Sigmoid colon (tissue), 7 donors: ENCODE data around the gene XRCC5. TPM values are rescaled to one million over a fixed set of nuclear protein-coding genes. Genes with fewer than 3 reads are reported as not detected.

Experiments used
- DNase-seq: peaks from one replicate; pipeline ENCODE4 v3.0.0-alpha.2; 2019
- H3K27ac ChIP-seq, 4 donors: fragments of 200-600 bp; sonication (generic); one replicate each; pipeline ENCODE4 v1.5.1; 2016 to 2019; ENCODE audit warnings: mild to moderate bottlenecking in 1 of 4
- H3K27me3 ChIP-seq, 3 donors: fragments of 200-600 bp; sonication (generic); one replicate each; pipeline ENCODE4 v1.5.1; 2019; ENCODE audit warnings: mild to moderate bottlenecking in 1 of 3
- H3K36me3 ChIP-seq, 4 donors: fragments of 200-600 bp; sonication (generic); one replicate each; pipeline ENCODE4 v1.5.1; 2016 to 2019
- H3K4me1 ChIP-seq, 4 donors: fragments of 200-600 bp; sonication (generic); one replicate each; pipeline ENCODE4 v1.5.1; 2017 to 2019
- H3K4me3 ChIP-seq, 4 donors: fragments of 200-600 bp; sonication (generic); one replicate each; pipeline ENCODE4 v1.5.1; 2017 to 2019; ENCODE audit warnings: mild to moderate bottlenecking in 2 of 4, moderate library complexity in 1 of 4
- H3K9me3 ChIP-seq, 4 donors: fragments of 200-600 bp in 3 of 4; sonication (generic) in 3 of 4; one replicate each; pipeline versions ENCODE4 v1.5.1 to v1.6.1; 2013 to 2019
- EP300 ChIP-seq, 4 donors: sonication (generic); formaldehyde crosslinking; IDR thresholded peaks; one replicate each; pipeline ENCODE4 v1.6.1; 2017; ENCODE audit warnings: antibody characterized with exemption in 4 of 4
- POLR2A ChIP-seq, 2 donors: fragments of 450-650 bp; IDR thresholded peaks; one replicate each; pipeline ENCODE4 v1.6.1; 2016; ENCODE audit warnings: antibody characterized with exemption in 2 of 2, mild to moderate bottlenecking in 2 of 2, moderate library complexity in 2 of 2
- POLR2AphosphoS5 ChIP-seq, 4 donors: sonication (generic); formaldehyde crosslinking; IDR thresholded peaks; one replicate each; pipeline ENCODE4 v1.6.1; 2017; ENCODE audit warnings: antibody characterized with exemption in 4 of 4
- WGBS, 2 donors: extraction: QIAGEN DNeasy Blood & Tissue Kit; methylation state at CpG; one replicate each; pipeline ENCODE4 v1.1.7; 2013; 5-methylcytosine and 5-hydroxymethylcytosine counted together
- intact Hi-C: fragments of 100-400 bp; cut with DNase I; formaldehyde crosslinking; loops from one replicate; pipeline ENCODE4 v1.15.1; 2023
- polyA plus RNA-seq, 3 donors: library from polyadenylated mRNA; stranded (reverse); fragments of 200-250 nt; gene quantifications; one replicate each; pipeline ENCODE4 v1.2.3, GENCODE V29; 2013
- total RNA-seq, 4 donors: library from RNA; depleted of rRNA; stranded (reverse); fragments of >200 nt; gene quantifications; one replicate each; pipeline ENCODE4 v1.1.0, GENCODE V29; 2016
- TF ChIP-seq, protein P1 (sequence below), 4 experiments: fragments of 450-650 bp in 3 of 4; fragments of 200-600 bp in 1 of 4; IDR thresholded peaks; one replicate each; pipeline ENCODE4 v1.5.1; 2016 to 2019; ENCODE audit warnings: antibody characterized with exemption in 4 of 4, mild to moderate bottlenecking in 3 of 4, moderate library complexity in 2 of 4
- donor health status: healthy with polysubstance abuse.
- donor health status: Bipolar disorder and iron deficiency.
- donor health status: healthy.

Gene XRCC5
- total and polyA plus RNA-seq, 7 donors = 70.3 to 152 (median 111) TPM

DNA sequence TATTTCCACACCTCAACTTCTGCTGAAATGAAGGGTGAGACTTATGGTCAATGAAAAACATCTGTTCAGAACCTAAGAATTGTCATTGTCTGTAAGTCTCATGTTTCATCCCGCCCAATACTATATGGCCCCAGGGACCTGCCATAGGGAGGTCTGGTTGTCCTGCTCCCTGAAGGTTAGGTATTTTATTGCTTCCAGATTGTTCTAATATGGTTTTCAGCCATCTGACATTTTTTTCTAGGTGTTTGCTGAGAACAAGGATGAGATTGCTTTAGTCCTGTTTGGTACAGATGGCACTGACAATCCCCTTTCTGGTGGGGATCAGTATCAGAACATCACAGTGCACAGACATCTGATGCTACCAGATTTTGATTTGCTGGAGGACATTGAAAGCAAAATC is 7.3 kb downstream of the XRCC5 start:
- intact Hi-C loops = no loop called here
- Histone ChIP-seq H3K36me3 (peaks cover 9 to 83% (median 21%) of the 10 kb centered on the region in 4 donors), H3K9me3 (no peaks in the 10 kb centered on the region), H3K27me3 (no peaks in the 10 kb centered on the region), H3K4me1 (peaks cover 0 to 40% (median 13%) of the 10 kb centered on the region in 4 donors), H3K27ac (no peak overlapping the region), H3K4me3 (no peak overlapping the region)
- TF ChIP-seq POLR2A (IDR thresholded peaks at IDR 0.05) (no peak), EP300 (IDR thresholded peaks at IDR 0.05) (no peak), POLR2AphosphoS5 (IDR thresholded peaks at IDR 0.05) (no peak)
- TF ChIP-seq, protein P1, sequence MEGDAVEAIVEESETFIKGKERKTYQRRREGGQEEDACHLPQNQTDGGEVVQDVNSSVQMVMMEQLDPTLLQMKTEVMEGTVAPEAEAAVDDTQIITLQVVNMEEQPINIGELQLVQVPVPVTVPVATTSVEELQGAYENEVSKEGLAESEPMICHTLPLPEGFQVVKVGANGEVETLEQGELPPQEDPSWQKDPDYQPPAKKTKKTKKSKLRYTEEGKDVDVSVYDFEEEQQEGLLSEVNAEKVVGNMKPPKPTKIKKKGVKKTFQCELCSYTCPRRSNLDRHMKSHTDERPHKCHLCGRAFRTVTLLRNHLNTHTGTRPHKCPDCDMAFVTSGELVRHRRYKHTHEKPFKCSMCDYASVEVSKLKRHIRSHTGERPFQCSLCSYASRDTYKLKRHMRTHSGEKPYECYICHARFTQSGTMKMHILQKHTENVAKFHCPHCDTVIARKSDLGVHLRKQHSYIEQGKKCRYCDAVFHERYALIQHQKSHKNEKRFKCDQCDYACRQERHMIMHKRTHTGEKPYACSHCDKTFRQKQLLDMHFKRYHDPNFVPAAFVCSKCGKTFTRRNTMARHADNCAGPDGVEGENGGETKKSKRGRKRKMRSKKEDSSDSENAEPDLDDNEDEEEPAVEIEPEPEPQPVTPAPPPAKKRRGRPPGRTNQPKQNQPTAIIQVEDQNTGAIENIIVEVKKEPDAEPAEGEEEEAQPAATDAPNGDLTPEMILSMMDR (IDR thresholded peaks at IDR 0.05) = no peak
- no peak for DNase-seq
- 97 to 100% methylated on average over 1 of the region's 1 CpG for WGBS, 2 donors

DNA sequence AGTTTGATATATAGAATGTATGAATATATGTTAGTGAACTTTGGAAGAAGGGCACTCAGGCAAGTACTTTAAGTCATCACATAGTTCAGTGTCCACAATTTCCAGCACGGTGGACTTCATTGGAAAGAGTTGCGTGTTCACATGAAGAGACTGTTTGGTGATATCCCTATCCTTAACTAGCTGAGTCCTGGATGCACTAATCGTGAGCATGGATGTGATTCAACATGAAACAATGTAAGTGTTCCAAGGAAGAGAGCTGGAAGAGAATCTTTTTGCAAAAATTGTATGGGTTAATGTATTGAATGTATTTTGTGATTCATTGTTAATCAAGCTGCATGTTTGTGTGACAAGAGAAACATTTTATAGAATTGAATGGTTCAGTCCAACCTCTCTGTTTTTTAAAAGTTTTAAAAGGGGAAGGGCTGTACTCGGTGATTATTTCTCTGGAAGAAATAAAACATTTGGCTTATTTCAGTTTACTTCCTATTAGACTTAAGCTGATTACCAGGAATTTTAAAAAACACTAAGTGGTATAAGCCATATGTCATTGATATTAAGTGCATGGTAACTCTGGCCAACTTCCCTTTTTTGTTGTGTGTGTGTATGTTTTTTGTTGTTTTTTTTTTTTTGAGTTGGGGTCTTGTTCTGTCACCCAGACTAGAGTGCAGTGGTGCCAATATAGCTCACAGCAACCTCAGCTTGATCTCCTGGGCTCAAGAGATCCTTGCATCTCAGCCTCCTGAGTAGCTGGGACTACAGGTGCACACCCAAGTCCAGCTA is 8.6 kb downstream of the XRCC5 start:
- no peak overlapping the region for H3K27ac ChIP-seq
- no peaks in the 10 kb centered on the region for H3K27me3 ChIP-seq
- H3K4me1 ChIP-seq = peaks cover 0 to 35% (median 13%) of the 10 kb centered on the region in 4 donors
- intact Hi-C loops = no loop called here
- H3K36me3 ChIP-seq = peaks cover 12 to 84% (median 26%) of the 10 kb centered on the region in 4 donors
- H3K4me3 ChIP-seq = no peak overlapping the region
- H3K9me3 ChIP-seq = no peaks in the 10 kb centered on the region
- DNase-seq = no peak
- TF ChIP-seq, protein P1 (IDR thresholded peaks at IDR 0.05) = no peak
- TF ChIP-seq POLR2A (IDR thresholded peaks at IDR 0.05) = no peak
- no peak for TF ChIP-seq POLR2AphosphoS5 (IDR thresholded peaks at IDR 0.05)
- TF ChIP-seq EP300 (IDR thresholded peaks at IDR 0.05) = no peak
- WGBS, 2 donors = 81 to 88% methylated on average over 4 of the region's 4 CpGs

DNA sequence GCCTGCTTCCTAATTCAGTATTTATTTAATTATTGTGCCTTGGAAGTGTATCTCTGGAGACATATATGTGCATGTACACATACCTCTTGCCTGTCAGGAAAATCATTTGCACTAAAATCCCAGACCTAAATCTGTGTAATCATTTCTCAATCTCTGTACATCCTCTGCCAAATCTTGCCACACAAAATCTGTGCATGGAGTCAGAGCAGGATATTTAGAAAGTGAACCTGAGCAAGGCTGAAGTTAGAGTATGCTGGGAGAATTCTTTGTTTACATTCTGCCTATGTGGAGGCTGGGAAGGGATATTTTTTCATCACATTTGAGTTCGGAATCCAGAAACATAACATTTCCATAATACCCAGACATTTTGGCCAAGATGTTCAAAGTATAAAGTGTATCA is 9.3 kb downstream of the XRCC5 start:
- TF ChIP-seq, protein P1 (IDR thresholded peaks at IDR 0.05) = no peak
- no peak for TF ChIP-seq EP300 (IDR thresholded peaks at IDR 0.05)
- no peak for TF ChIP-seq POLR2AphosphoS5 (IDR thresholded peaks at IDR 0.05)
- TF ChIP-seq POLR2A (IDR thresholded peaks at IDR 0.05) = no peak
- H3K4me3 ChIP-seq = no peak overlapping the region
- no peaks in the 10 kb centered on the region for H3K9me3 ChIP-seq
- H3K27me3 ChIP-seq = no peaks in the 10 kb centered on the region
- intact Hi-C loops = no loop called here
- 94 to 96% methylated on average over 1 of the region's 1 CpG for WGBS, 2 donors
- H3K36me3 ChIP-seq = peaks cover 16 to 84% (median 29%) of the 10 kb centered on the region in 4 donors
- H3K27ac ChIP-seq = no peak overlapping the region
- DNase-seq = no peak
- H3K4me1 ChIP-seq = peaks cover 0 to 35% (median 13%) of the 10 kb centered on the region in 4 donors

DNA sequence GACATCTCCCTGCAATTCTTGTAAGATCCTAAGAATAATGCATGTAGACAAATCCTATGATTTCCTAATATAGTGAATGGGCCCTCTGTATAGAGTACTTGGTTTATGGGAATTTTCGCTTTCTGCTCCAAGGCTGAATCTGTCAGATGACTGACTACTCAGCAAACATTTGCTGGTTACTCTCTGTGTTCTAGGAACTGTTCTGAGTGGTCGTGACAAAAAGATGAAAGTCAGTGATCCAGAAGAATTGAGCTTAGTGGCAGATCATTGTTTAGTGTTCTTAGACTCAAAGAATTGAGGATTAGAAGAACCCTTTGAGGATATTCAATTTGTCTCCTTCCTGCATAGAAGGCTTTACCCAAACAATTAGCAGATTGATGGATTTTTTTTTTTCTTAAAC is 10.0 kb downstream of the XRCC5 start:
- H3K4me1 ChIP-seq = peaks cover 0 to 33% (median 10%) of the 10 kb centered on the region in 4 donors
- no peak for DNase-seq
- H3K27ac ChIP-seq = no peak overlapping the region
- H3K9me3 ChIP-seq = no peaks in the 10 kb centered on the region
- no peak overlapping the region for H3K4me3 ChIP-seq
- intact Hi-C loops = no loop called here
- WGBS, 2 donors = 79 to 91% methylated on average over 2 of the region's 2 CpGs
- TF ChIP-seq EP300 (IDR thresholded peaks at IDR 0.05) = no peak
- TF ChIP-seq POLR2A (IDR thresholded peaks at IDR 0.05) = no peak
- TF ChIP-seq POLR2AphosphoS5 (IDR thresholded peaks at IDR 0.05) = no peak
- TF ChIP-seq, protein P1 (IDR thresholded peaks at IDR 0.05) = no peak
- peaks cover 22 to 84% (median 30%) of the 10 kb centered on the region in 4 donors for H3K36me3 ChIP-seq
- no peaks in the 10 kb centered on the region for H3K27me3 ChIP-seq
